Omental fat pad (tissue), 4 donors: Measurements from ENCODE around the gene SLC2A1. TPM values are rescaled to one million over a fixed set of nuclear protein-coding genes. Genes with fewer than 3 reads are reported as not detected.

ENCODE experiments used
- ATAC-seq: fragments of 150-250 bp; one replicate; pipeline ENCODE4 v1.9.1; 2016; ENCODE audit warnings: mild to moderate bottlenecking, moderate library complexity; ENCODE audit not compliant: low FRiP score
- DNase-seq: peaks from one replicate; pipeline ENCODE4 v3.0.0-alpha.2; 2019; ENCODE audit warnings: low spot score
- total RNA-seq, 4 donors: library from RNA; depleted of rRNA; stranded (reverse); fragments of >200 nt; gene quantifications; one replicate each; pipeline ENCODE4 v1.1.0, GENCODE V29; 2016
- TF ChIP-seq, protein P1 (sequence below), 3 donors: fragments of 450-650 bp; IDR thresholded peaks; one replicate each; pipeline ENCODE4 v1.5.1; 2016 to 2017; ENCODE audit warnings: antibody characterized with exemption in 3 of 3, mild to moderate bottlenecking in 3 of 3, moderate library complexity in 2 of 3

The SLC2A1 gene
- total RNA-seq, 4 donors from 2014 or later = 13.4 to 71.5 (median 48.0) TPM

DNA sequence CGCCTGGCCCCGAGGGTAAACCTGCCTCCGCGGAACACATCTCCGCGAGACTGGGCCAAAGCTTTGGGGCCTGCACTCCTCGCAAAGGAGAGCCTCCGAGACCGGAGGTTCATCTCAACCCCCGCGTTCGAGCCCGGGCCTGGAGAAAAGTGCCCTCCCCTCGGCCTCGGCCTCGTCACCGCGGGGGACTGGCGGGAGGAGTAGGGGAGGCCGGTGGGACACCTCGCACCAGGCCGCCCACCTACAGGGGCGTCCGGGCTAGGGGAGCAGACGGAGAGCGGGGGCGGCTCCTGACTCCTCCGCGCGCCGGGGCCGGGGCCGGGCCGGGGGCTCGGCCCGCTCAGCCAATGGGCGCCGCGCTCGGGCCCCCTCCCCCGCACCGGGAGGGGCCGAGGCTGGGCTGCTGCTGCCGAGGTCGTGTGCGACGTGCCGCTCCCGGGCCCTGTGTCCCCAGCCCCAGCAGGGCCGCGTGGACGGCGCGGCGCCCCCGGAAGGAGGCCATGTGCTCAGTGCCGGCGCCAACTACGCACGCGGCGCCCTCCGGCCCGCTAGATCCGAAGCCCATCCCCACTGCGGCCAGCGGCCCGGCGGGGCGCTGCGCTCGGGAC is 684 bp downstream of the SLC2A1 start:
- TF ChIP-seq, protein P1, sequence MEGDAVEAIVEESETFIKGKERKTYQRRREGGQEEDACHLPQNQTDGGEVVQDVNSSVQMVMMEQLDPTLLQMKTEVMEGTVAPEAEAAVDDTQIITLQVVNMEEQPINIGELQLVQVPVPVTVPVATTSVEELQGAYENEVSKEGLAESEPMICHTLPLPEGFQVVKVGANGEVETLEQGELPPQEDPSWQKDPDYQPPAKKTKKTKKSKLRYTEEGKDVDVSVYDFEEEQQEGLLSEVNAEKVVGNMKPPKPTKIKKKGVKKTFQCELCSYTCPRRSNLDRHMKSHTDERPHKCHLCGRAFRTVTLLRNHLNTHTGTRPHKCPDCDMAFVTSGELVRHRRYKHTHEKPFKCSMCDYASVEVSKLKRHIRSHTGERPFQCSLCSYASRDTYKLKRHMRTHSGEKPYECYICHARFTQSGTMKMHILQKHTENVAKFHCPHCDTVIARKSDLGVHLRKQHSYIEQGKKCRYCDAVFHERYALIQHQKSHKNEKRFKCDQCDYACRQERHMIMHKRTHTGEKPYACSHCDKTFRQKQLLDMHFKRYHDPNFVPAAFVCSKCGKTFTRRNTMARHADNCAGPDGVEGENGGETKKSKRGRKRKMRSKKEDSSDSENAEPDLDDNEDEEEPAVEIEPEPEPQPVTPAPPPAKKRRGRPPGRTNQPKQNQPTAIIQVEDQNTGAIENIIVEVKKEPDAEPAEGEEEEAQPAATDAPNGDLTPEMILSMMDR (IDR thresholded peaks at IDR 0.05) = no peak
- DNase-seq (no peak), ATAC-seq (peak; percentile 53)

DNA sequence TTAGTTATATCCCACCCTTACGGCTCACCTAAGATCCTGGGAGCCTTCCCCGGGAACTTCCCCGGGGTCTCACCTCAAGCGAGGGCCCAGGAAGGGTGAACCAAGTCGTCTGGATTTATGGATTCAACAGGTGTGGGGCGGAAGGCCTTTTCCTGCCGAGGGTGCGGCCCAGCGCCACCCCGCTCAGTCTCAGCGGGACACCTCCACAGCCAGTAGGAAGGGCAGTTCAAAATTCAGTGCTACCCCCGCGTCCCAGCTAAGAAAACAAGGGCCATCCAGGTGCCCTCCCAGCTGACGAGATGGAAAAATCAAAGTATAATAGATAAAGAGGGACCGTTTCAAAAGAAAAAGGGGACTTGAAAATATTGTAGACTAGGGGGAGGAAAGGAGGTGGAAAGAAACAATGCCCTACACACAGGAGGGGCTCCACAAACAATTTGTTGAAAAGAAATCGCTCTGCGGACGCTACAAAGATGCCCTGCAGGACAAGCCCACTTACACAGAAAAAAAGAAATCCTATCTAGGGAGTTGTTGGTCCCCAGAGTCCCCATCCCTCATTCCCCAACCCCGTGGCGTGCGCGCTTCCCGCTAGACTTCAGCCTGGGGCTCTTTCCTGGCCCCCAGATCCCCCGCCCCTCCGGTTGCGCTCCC is 1.3 kb downstream of the SLC2A1 start:
- TF ChIP-seq, protein P1 (IDR thresholded peaks at IDR 0.05) = no peak
- no peak for DNase-seq
- ATAC-seq = no peak

- DNase-seq (no peak), ATAC-seq (no peak)
- TF ChIP-seq, protein P1 (IDR thresholded peaks at IDR 0.05) = no peak
Measured at GRCh38 chr1:42956739-42957138, 1.9 kb downstream of the SLC2A1 start.

DNA sequence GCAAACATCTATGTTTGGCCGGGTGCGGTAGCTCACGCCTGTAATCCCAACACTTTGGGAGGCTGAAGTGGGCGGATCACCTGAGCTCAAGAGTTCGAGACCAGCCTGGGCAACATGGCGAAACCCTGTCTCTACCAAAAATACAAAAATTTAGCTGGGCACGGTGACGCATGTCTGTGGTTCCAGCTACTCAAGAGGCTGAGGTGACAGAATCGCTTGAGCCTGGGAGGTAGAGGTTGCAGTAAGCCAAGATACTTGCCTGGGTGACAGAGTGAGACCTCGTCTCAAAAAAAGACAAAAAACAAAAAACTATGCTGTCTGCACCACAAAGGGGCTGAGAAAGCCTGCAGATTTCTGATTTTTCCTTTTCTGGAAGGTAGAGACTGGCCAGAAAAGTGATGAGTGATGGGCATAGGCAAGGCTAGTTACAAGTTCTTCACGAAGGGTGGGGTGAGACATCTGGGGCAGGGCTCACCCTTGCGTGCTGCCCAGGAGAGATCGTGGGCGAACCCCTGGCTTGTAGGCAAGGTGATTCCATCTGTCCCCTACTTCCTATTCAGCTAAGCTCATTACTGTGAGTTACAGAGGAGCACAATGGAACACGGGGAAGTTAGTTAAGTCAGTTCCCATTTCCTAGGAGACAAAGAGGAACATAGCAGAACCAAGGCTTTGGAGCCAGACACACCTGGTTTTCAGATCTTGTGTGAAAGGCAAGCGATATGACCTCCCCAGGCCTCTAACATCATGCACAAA is 3.2 kb downstream of the SLC2A1 start:
- DNase-seq (no peak), ATAC-seq (no peak)

GRCh38 chr1:42953182-42954180 is 5.2 kb downstream of the SLC2A1 start:
- TF ChIP-seq, protein P1 (IDR thresholded peaks at IDR 0.05) = no peak
- DNase-seq = no peak
- no peak for ATAC-seq

More for the DNA sequence above, 3.2 kb downstream of the SLC2A1 start:
- TF ChIP-seq, protein P1 (IDR thresholded peaks at IDR 0.05) = no peak

DNA sequence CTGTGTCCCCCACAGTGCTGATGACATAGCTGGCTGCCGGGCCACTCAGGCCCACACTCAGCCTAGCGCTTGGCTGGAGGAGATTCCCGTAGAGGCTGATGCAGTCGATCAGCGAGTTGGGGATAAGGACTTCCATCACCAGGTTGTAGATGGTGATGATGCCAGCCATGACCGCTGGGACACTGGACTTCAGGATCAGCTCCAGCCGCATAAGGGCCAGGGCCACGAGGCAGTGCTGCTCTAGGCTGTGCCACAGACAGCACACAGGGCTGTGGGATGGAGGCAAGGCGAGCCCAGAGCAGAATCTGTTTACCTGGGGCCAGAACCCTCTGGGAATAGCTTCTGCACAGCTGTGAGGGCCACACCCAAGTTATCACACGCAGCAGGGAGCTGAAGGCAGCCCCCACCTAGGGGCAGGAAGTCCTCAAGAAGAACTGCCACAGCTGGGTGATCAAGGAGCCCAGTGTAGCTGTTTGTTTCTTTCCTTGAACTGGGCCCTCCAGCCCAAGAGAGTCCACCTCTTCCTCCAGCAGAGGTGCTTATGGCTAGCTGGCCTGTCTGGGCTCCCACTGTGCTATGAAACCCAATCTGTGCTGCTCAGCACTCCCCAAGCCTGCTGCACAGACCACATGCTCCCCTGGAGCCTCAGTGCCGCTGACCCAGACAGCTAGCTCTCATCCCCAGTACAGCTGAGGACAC is 6.2 kb downstream of the SLC2A1 start:
- TF ChIP-seq, protein P1 (IDR thresholded peaks at IDR 0.05) = no peak
- no peak for DNase-seq
- no peak for ATAC-seq
